ENCODE results near the gene CHP1. TPM values are rescaled to one million over a fixed set of nuclear protein-coding genes. Genes with fewer than 3 reads are reported as not detected.

CHP1 gene
- total and polyA plus RNA-seq, 9 of the 15 experiments (the other 6 are each of a cell fraction or from before 2014, with no cell fraction given): 31.7 to 83.4 (median 67.6) TPM

DNA sequence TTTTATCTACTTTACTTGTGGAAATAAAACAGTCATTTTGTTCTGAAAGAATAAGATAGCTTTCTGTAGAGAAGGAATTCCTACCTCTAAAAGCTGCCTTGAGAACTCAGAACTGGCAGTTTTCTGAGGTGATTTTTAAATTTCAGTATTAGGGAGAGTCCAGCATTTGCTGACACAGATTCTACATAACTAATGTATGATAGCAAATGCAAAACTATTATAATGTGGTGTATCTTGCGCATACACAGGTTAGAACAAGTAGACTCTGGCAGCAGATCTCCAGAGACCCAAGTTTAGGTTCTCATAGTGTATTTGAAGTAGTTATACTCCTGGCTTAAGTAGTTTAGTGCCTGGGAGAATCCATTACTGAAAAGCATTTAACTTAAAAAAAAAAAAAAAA is 70.5 kb downstream of the CHP1 start:
- Histone ChIP-seq H3K27me3 (ENCODE audit: control insufficient read depth in 2 of 2, insufficient read depth in 2 of 2, low read length in 2 of 2) (no peaks in the 10 kb centered on the region), H3K36me3 (ENCODE audit: control insufficient read depth, insufficient read depth, low read length) (peaks cover 65% of the 10 kb centered on the region; the same call in 1 of the 3 replicates), H3K9me1 (ENCODE audit: control insufficient read depth, insufficient read depth, low read length) (no peaks in the 10 kb centered on the region), H3K4me1 (replicated peaks in 1 of 2; ENCODE audit: control insufficient read depth in 2 of 2, insufficient read depth in 2 of 2, low read length in 2 of 2) (no peaks in the 10 kb centered on the region), H3K9me3 (replicated peaks; ENCODE audit: control insufficient read depth, insufficient read depth, low read depth, low read length) (no peaks in the 10 kb centered on the region), H3K27ac (ENCODE audit: extremely low read depth, low read depth, low read length) (no peak overlapping the region), H3K79me2 (ENCODE audit: control insufficient read depth, insufficient read depth, low read length) (0 out of 3 replicates have a peak, but pooled peaks cover 2% of the 10 kb centered on the region), H3K9ac (ENCODE audit: insufficient read depth in 1 of 2, low read depth in 2 of 2, low read length in 2 of 2) (no peak overlapping the region), H3K4me2 (ENCODE audit: insufficient read depth, low read length) (no peak overlapping the region), H2AFZ (ENCODE audit: low read depth, low read length) (no peak overlapping the region), H4K20me1 (replicated peaks; ENCODE audit: control insufficient read depth, insufficient read depth, low read length) (no peaks in the 10 kb centered on the region), H3K4me3 (no peak overlapping the region)
- in situ Hi-C loops (cut with MboI) (no loop called here), intact Hi-C loops (cut with micrococcal nuclease) (no loop called here)
- CTCF ChIA-PET (ENCODE audit: low intra/inter-chr PET ratio): no interaction called here
- no peak for TF ChIP-seq NUFIP1 (IDR thresholded peaks at IDR 0.05; ENCODE audit: partially characterized antibody)
- TF ChIP-seq CCAR2 (IDR thresholded peaks at IDR 0.05; ENCODE audit: low read depth, low read length): no peak
- TF ChIP-seq NFIX (CRISPR knock-in tag; IDR thresholded peaks at IDR 0.05; ENCODE audit: low read depth): no peak
- no peak for TF ChIP-seq ZNF121 (CRISPR knock-in tag; conservative IDR thresholded peaks at IDR 0.05)
- TF ChIP-seq GABPB1 (CRISPR knock-in tag; IDR thresholded peaks at IDR 0.05): no peak
- TF ChIP-seq ZNF644 (tag; IDR thresholded peaks at IDR 0.05; ENCODE audit: low read depth): no peak
- no peak for TF ChIP-seq XRCC3 (IDR thresholded peaks at IDR 0.05)
- no peak for TF ChIP-seq GATAD2A (IDR thresholded peaks at IDR 0.05)
- no peak for TF ChIP-seq ARHGAP35 (IDR thresholded peaks at IDR 0.05; ENCODE audit: partially characterized antibody)
- TF ChIP-seq HDAC8 (tag; IDR thresholded peaks at IDR 0.05): no peak
- TF ChIP-seq PHF21A (IDR thresholded peaks at IDR 0.05; ENCODE audit: borderline replicate concordance, low read depth): no peak
- TF ChIP-seq ZNF57 (CRISPR knock-in tag; IDR thresholded peaks at IDR 0.05): no peak
- TF ChIP-seq, protein P1, sequence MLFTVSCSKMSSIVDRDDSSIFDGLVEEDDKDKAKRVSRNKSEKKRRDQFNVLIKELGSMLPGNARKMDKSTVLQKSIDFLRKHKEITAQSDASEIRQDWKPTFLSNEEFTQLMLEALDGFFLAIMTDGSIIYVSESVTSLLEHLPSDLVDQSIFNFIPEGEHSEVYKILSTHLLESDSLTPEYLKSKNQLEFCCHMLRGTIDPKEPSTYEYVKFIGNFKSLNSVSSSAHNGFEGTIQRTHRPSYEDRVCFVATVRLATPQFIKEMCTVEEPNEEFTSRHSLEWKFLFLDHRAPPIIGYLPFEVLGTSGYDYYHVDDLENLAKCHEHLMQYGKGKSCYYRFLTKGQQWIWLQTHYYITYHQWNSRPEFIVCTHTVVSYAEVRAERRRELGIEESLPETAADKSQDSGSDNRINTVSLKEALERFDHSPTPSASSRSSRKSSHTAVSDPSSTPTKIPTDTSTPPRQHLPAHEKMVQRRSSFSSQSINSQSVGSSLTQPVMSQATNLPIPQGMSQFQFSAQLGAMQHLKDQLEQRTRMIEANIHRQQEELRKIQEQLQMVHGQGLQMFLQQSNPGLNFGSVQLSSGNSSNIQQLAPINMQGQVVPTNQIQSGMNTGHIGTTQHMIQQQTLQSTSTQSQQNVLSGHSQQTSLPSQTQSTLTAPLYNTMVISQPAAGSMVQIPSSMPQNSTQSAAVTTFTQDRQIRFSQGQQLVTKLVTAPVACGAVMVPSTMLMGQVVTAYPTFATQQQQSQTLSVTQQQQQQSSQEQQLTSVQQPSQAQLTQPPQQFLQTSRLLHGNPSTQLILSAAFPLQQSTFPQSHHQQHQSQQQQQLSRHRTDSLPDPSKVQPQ (CRISPR knock-in tag; IDR thresholded peaks at IDR 0.05; ENCODE audit: borderline replicate concordance): no peak
- TF ChIP-seq CBX8 (IDR thresholded peaks at IDR 0.05; ENCODE audit: borderline replicate concordance, extremely low read depth, low read depth, low read length, poor library complexity, severe bottlenecking): no peak
- no peak for TF ChIP-seq MAFG (tag; conservative IDR thresholded peaks at IDR 0.05)
- no peak for TF ChIP-seq PHTF2 (CRISPR knock-in tag; IDR thresholded peaks at IDR 0.05)
- TF ChIP-seq FOXK2 (conservative IDR thresholded peaks at IDR 0.05 in 1 of 2, IDR thresholded peaks at IDR 0.05 in 1 of 2; ENCODE audit: low read depth in 2 of 2): no peak
- FAIRE-seq (no peak), ATAC-seq (no peak), DNase-seq (ENCODE audit: extremely low read depth in 1 of 4, low spot score in 3 of 4) (no peak)
- POLR2A ChIA-PET: interaction anchor here (0.8 to 1.6 kb wide), 3 partner anchors 9 to 70 kb away, joined by 3 to 5 read pairs (median 4); partner anchors contain the start of genes NUSAP1 and OIP5
- no TSS peak for BruUV-seq (replicated peaks)
- WGBS (ENCODE audit: insufficient coverage, low coverage, missing lambda C conversion rate): 100% methylated on average over 1 of the region's 1 CpG

Data from K562 (cell line).